B cell (primary cell): Measurements from ENCODE around the gene FPR1. TPM values are rescaled to one million over a fixed set of nuclear protein-coding genes. Genes with fewer than 3 reads are reported as not detected.

ENCODE experiments used
- ATAC-seq: fragments of 200-7000 bp; cut with Tn5 transposase; one replicate; pipeline ENCODE4 v1.10.0; 2021; ENCODE audit warnings: low read depth, mild to moderate bottlenecking, moderate number of reproducible peaks, moderate library complexity
- CTCF ChIA-PET: fragments of 350-600 bp; sonication (Branson Sonifier 250); formaldehyde crosslinking; loops from one replicate; lab custom pipeline; 2021; ENCODE audit warnings: antibody characterized with exemption, inconsistent platforms; lab: Charles Lee
- POLR2A ChIA-PET: fragments of 350-600 bp; sonication (Branson Sonifier 250); formaldehyde crosslinking; loops from one replicate; lab custom pipeline; 2021; ENCODE audit warnings: antibody characterized with exemption; lab: Charles Lee
- DNase-seq: peaks from one replicate; pipeline ENCODE4 v3.0.0; 2013
- H2AFZ ChIP-seq: 2 replicates; pipeline ENCODE4 v1.6.1; 2012; ENCODE audit warnings: mild to moderate bottlenecking, low read depth, low read length; ENCODE audit not compliant: insufficient read depth, poor library complexity, severe bottlenecking
- H3K27ac ChIP-seq, 2 donors: 1 replicate in 1 of 2; 2 replicates in 1 of 2; pipeline ENCODE4 v1.5.1; 2012 to 2013; ENCODE audit warnings: low read length in 2 of 2, mild to moderate bottlenecking in 2 of 2, moderate library complexity in 1 of 2
- H3K27me3 ChIP-seq, 4 experiments: fragments of 200-600 bp in 1 of 4; sonication (generic) in 1 of 4; replicated peaks in 1 of 4; 1 replicate in 2 of 4; 2 replicates in 2 of 4; pipeline versions ENCODE4 v1.6.1 to v1.7.0; 2013 to 2016; ENCODE audit warnings: low read length in 3 of 4, mild to moderate bottlenecking in 2 of 4, mixed read lengths in 1 of 4, moderate library complexity in 1 of 4; ENCODE audit not compliant: insufficient read depth in 4 of 4, control insufficient read depth in 3 of 4; ENCODE audit errors: control extremely low read depth in 1 of 4
- H3K36me3 ChIP-seq, 2 experiments: replicated peaks in 1 of 2; 1 replicate in 1 of 2; 2 replicates in 1 of 2; pipeline versions ENCODE4 v1.6.1 to v1.7.1; 2013; ENCODE audit warnings: low read length in 1 of 2; ENCODE audit not compliant: insufficient read depth in 2 of 2, control insufficient read depth in 1 of 2; ENCODE audit errors: control extremely low read depth in 1 of 2, extremely low read depth in 1 of 2
- H3K4me1 ChIP-seq, 2 donors: fragments of 200-600 bp in 1 of 2; sonication (generic) in 1 of 2; 1 replicate in 1 of 2; 2 replicates in 1 of 2; pipeline versions ENCODE4 v1.5.1 to v1.6.1; 2013 to 2017; ENCODE audit warnings: low read length in 2 of 2; ENCODE audit not compliant: control insufficient read depth in 2 of 2, insufficient read depth in 2 of 2
- H3K4me2 ChIP-seq: replicated peaks from 2 replicates; pipeline ENCODE3; 2012; ENCODE audit warnings: mild to moderate bottlenecking, low read depth, low read length; ENCODE audit not compliant: poor library complexity, severe bottlenecking
- H3K4me3 ChIP-seq, 5 experiments: fragments of 200-600 bp in 1 of 5; sonication (generic) in 1 of 5; 1 replicate in 3 of 5; 2 replicates in 2 of 5; pipeline versions ENCODE4 v1.5.1 to v1.7.0; 2011 to 2016; ENCODE audit warnings: low read length in 4 of 5, mild to moderate bottlenecking in 4 of 5, low read depth in 2 of 5, control low read depth in 1 of 5, moderate library complexity in 1 of 5; ENCODE audit not compliant: insufficient read depth in 1 of 5; ENCODE audit errors: control extremely low read depth in 1 of 5, extremely low read depth in 1 of 5
- H3K79me2 ChIP-seq: fragments of 200-600 bp; sonication (generic); one replicate; pipeline ENCODE4 v1.6.0; 2016; ENCODE audit warnings: low read length; ENCODE audit not compliant: control insufficient read depth, insufficient read depth
- H3K9ac ChIP-seq: fragments of 200-600 bp; sonication (generic); 2 replicates; pipeline ENCODE4 v1.6.1; 2017; ENCODE audit warnings: mild to moderate bottlenecking, low read length, moderate library complexity
- H3K9me3 ChIP-seq, 3 donors: one replicate each; pipeline versions ENCODE4 v1.6.1 to v1.7.1; 2013; ENCODE audit warnings: low read length in 2 of 3; ENCODE audit not compliant: control insufficient read depth in 2 of 3, insufficient read depth in 1 of 3; ENCODE audit errors: control extremely low read depth in 1 of 3
- H4K20me1 ChIP-seq: 2 replicates; pipeline ENCODE4 v1.6.0; 2012; ENCODE audit warnings: mild to moderate bottlenecking, low read length; ENCODE audit not compliant: insufficient read depth, control insufficient read depth, poor library complexity, severe bottlenecking
- H3K27ac Mint-ChIP-seq: one replicate; pipeline ENCODE4 v1.8.0; 2021; ENCODE audit warnings: mixed read lengths
- H3K27me3 Mint-ChIP-seq: one replicate; pipeline ENCODE4 v1.8.0; 2021; ENCODE audit warnings: mixed read lengths
- H3K4me1 Mint-ChIP-seq: one replicate; pipeline ENCODE4 v1.8.0; 2021; ENCODE audit warnings: mixed read lengths
- H3K4me3 Mint-ChIP-seq: one replicate; pipeline ENCODE4 v1.8.0; 2021; ENCODE audit warnings: mixed read lengths
- H3K9me3 Mint-ChIP-seq: one replicate; pipeline ENCODE4 v1.8.0; 2022; ENCODE audit warnings: mixed read lengths; ENCODE audit not compliant: insufficient read depth
- EZH2 ChIP-seq: IDR thresholded peaks from 2 replicates; pipeline ENCODE4 v1.6.1; 2012; ENCODE audit warnings: borderline replicate concordance, low read depth, mild to moderate bottlenecking, moderate library complexity, low read length; ENCODE audit not compliant: insufficient read depth, poor library complexity, severe bottlenecking
- WGBS: methylation state at CpG from one replicate; pipeline ENCODE4 v1.1.5; 2013; ENCODE audit warnings: missing lambda C conversion rate; ENCODE audit not compliant: insufficient coverage; 5-methylcytosine and 5-hydroxymethylcytosine counted together
- intact Hi-C: fragments of 100-400 bp; cut with micrococcal nuclease; formaldehyde crosslinking; loops from one replicate; pipeline ENCODE4 v1.10.0; 2022
- polyA plus RNA-seq: library from polyadenylated mRNA; depleted of rRNA; stranded (reverse); fragments of >200 nt; gene quantifications from 2 replicates; pipeline ENCODE4 v1.2.3, GENCODE V29; 2012
- total RNA-seq, 2 donors: library from RNA; stranded (reverse); fragments of 120-200 nt in 1 of 2; gene quantifications; 1 replicate in 1 of 2; 2 replicates in 1 of 2; pipeline versions ENCODE4 v1.2.3 to v1.2.4, GENCODE V29; 2013 to 2022
- TF ChIP-seq, protein P1 (sequence below): fragments of 200-600 bp; IDR thresholded peaks from one replicate; pipeline ENCODE4 v1.8.0; 2022; ENCODE audit warnings: antibody characterized with exemption, mild to moderate bottlenecking

Gene FPR1
- total and polyA plus RNA-seq, 2 donors (not counting 1 experiment from before 2014, with no cell fraction given), result 0.17 to 1.1 TPM

DNA sequence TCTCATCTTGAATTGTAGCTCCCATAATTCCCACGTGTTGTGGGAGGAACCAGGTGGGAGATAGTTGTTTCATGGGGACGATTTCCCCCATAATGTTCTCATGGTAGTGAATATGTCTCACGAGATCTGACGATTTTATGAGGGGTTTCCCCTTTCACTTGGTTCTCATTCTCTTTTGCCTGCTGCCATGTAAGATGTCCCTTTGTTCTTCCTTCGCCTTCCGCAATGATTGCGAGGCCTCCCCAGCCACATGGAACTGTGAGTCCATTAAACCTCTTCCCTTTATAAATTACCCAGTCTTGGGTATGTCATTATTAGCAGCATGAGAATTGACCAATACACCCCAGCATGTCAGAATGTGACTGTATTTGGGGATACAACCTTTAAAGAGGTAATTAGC is 3.9 kb upstream of the FPR1 start:
- H2AFZ ChIP-seq, result no peak overlapping the region
- H3K4me3 ChIP-seq, result no peak overlapping the region
- no peak overlapping the region for H3K9ac ChIP-seq
- H3K27ac Mint-ChIP-seq, result no peak overlapping the region
- intact Hi-C loops, result no loop called here
- H3K79me2 ChIP-seq, result no peaks in the 10 kb centered on the region
- no peak for ATAC-seq
- TF ChIP-seq, protein P1, sequence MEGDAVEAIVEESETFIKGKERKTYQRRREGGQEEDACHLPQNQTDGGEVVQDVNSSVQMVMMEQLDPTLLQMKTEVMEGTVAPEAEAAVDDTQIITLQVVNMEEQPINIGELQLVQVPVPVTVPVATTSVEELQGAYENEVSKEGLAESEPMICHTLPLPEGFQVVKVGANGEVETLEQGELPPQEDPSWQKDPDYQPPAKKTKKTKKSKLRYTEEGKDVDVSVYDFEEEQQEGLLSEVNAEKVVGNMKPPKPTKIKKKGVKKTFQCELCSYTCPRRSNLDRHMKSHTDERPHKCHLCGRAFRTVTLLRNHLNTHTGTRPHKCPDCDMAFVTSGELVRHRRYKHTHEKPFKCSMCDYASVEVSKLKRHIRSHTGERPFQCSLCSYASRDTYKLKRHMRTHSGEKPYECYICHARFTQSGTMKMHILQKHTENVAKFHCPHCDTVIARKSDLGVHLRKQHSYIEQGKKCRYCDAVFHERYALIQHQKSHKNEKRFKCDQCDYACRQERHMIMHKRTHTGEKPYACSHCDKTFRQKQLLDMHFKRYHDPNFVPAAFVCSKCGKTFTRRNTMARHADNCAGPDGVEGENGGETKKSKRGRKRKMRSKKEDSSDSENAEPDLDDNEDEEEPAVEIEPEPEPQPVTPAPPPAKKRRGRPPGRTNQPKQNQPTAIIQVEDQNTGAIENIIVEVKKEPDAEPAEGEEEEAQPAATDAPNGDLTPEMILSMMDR, result no peak
- TF ChIP-seq EZH2, result no peak
- 90% methylated on average over 2 of the region's 7 CpGs for WGBS
- H3K4me1 Mint-ChIP-seq, result peaks cover 14% of the 10 kb centered on the region
- ChIA-PET CTCF (no interaction called here), POLR2A (no interaction called here)
- H3K9me3 ChIP-seq, result peaks cover 0 to 6% (median 1%) of the 10 kb centered on the region in 3 donors
- H3K27ac ChIP-seq, result no peak overlapping the region
- no peak overlapping the region for H3K4me3 Mint-ChIP-seq
- H3K27me3 Mint-ChIP-seq, result peaks cover 16% of the 10 kb centered on the region
- no peaks in the 10 kb centered on the region for H4K20me1 ChIP-seq
- peaks cover 7% of the 10 kb centered on the region for H3K9me3 Mint-ChIP-seq
- no peak for DNase-seq
- peaks cover 0 to 5% of the 10 kb centered on the region in 2 donors for H3K4me1 ChIP-seq
- H3K27me3 ChIP-seq, result peaks cover 0 to 5% (median 0%) of the 10 kb centered on the region in 4 experiments
- H3K4me2 ChIP-seq, result no peak overlapping the region
- no peaks in the 10 kb centered on the region for H3K36me3 ChIP-seq

DNA sequence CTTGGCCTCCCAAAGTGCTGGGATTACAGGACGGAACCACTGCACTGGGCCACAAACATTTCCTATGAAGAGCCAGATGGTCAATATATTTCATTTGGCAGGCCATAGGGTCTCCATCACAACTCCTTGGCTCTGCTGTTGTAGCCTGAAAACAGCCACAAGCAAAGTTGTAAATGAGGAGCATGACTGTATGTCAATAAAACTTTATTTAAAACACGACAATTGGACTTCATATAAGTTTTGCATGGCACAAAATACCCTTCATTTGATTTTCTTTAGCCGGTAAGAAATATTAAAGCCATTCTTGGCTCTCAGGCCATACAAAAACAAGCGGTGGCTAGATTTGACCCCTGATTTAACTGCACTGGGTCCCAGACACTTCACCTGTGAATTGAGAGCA is 3.1 kb upstream of the FPR1 start:
- TF ChIP-seq EZH2, result no peak
- TF ChIP-seq, protein P1, result no peak
- Histone ChIP-seq H3K4me2 (no peak overlapping the region), H3K36me3 (no peaks in the 10 kb centered on the region), H3K27me3 (peaks cover 0 to 4% (median 0%) of the 10 kb centered on the region in 4 experiments), H3K27ac (no peak overlapping the region), H3K9ac (no peak overlapping the region), H3K4me1 (peaks cover 0 to 5% of the 10 kb centered on the region in 2 donors), H3K9me3 (peaks cover 0 to 6% (median 1%) of the 10 kb centered on the region in 3 donors), H3K4me3 (no peak overlapping the region), H4K20me1 (no peaks in the 10 kb centered on the region), H2AFZ (no peak overlapping the region), H3K79me2 (no peaks in the 10 kb centered on the region)
- CTCF ChIA-PET, result no interaction called here
- POLR2A ChIA-PET, result no interaction called here
- H3K4me3 Mint-ChIP-seq, result no peak overlapping the region
- peaks cover 14% of the 10 kb centered on the region for H3K4me1 Mint-ChIP-seq
- WGBS, result 61% methylated on average over 3 of the region's 4 CpGs
- intact Hi-C loops, result no loop called here
- H3K27ac Mint-ChIP-seq, result no peak overlapping the region
- H3K27me3 Mint-ChIP-seq, result peaks cover 15% of the 10 kb centered on the region
- ATAC-seq (no peak), DNase-seq (no peak)
- peaks cover 6% of the 10 kb centered on the region for H3K9me3 Mint-ChIP-seq
